Measurements from ENCODE around the gene CHSY1.

DNA sequence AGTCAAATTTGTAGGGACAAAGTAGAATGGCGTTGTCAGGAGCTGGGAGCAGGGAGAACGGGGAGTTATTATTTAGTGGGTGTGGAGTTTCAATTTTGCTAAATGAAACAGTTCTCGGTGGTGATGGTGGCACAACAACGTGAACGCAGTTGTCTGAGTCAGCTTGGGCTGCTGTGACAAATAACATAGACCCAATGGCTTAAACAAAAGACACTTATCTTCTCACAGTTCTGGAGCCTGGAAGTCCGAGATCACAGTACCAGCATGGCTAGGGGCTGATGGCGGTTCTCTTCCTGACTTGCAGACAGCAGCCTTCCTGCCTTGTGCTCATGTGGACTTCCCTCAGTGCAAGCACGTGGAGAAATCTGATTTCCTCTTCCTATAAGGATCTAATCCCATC is 90.2 kb downstream of the CHSY1 start:
- TF ChIP-seq, protein P1, sequence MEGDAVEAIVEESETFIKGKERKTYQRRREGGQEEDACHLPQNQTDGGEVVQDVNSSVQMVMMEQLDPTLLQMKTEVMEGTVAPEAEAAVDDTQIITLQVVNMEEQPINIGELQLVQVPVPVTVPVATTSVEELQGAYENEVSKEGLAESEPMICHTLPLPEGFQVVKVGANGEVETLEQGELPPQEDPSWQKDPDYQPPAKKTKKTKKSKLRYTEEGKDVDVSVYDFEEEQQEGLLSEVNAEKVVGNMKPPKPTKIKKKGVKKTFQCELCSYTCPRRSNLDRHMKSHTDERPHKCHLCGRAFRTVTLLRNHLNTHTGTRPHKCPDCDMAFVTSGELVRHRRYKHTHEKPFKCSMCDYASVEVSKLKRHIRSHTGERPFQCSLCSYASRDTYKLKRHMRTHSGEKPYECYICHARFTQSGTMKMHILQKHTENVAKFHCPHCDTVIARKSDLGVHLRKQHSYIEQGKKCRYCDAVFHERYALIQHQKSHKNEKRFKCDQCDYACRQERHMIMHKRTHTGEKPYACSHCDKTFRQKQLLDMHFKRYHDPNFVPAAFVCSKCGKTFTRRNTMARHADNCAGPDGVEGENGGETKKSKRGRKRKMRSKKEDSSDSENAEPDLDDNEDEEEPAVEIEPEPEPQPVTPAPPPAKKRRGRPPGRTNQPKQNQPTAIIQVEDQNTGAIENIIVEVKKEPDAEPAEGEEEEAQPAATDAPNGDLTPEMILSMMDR (conservative IDR thresholded peaks at IDR 0.05; ENCODE audit: low read length) = no peak
- TF ChIP-seq EZH2phosphoT487 (IDR thresholded peaks at IDR 0.05; ENCODE audit: borderline replicate concordance, low read depth, low read length) = no peak
